DMS53 treated with DMSO at 0.1 percent for 48 hours (cell line): ENCODE data around the gene PRMT9.

ENCODE experiments used
- DNase-seq: peaks from one replicate; lab custom pipeline; 2025; ENCODE audit not compliant: unreplicated experiment; lab: John Stamatoyannopoulos, UW

Gene PRMT9

DNA sequence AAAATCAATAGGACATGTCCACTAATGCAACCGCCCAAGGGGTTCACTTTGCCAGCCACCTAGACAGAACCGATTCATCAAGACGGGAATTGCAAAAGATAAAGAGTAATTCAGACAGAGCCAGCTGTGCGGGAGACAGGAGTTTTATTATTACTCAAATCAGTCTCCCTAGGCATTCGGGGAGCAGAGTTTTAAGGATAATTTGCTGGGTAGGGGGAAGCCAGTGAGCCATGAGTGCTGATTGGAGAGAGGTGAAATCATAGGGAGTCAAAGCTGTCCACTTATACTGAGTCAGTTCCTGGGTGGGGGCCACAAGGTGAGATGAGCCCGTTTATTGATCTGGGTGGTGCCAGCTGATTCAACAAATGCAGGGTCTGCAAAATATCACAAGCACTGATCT is 58.2 kb downstream of the PRMT9 start:
- DNase-seq: no peak

DNA sequence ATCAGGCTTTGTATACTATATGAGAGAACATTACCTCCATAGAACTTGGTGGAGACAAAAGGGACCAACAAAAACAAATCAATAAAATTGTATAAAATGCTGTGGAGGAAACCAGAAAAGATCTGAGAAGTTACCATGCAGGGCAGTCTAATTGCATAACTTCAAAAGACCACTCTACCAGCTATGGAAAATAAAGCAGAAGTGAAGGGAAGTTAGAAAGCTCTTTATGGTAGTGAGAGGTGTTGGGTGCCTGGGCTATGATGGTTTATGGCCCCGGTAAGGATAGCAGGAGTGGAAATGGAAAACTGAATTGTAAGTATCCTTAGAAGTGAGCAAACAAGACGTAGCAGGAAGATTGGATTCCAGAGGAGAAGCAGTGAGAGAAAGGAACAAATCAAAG is 63.6 kb downstream of the PRMT9 start:
- no peak for DNase-seq

DNA sequence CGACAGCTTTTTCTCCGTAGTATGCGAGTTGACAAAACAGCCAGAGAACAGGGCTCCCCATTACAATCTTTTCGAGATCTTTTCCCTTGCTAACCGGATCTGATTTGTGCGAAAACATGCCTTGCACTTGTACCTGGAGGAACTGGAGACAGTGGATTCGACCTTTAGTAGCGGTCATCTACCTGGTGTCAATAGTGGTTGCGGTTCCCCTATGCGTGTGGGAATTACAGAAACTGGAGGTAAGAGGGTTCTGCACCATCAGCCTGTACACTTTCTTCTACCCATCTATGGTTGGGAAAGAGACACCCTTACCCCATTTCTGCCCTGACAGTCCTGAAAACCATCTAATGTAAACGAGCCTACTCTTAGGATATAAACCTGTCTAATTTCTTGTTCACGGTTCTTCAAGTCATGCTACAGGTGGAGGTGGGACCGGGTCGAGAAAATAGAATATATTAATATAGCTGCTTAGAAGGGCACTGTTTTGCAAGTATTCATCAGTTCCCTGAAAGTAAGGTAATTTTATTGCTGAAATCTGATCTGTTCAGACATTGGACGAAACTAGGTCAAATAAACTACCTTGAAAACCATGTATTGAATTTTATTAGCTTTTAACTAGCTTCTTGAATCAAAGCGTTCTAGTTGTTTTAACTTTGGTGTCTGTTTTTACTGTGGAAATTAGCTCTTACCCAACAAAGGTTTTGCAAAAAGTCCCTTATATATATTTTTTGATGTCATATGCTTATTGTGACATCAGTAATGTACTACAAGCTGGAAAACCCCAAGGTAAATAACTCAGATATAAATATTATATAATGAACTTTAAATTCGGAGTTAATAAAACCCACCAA is 65.9 kb downstream of the PRMT9 start:
- DNase-seq: no peak

DNA sequence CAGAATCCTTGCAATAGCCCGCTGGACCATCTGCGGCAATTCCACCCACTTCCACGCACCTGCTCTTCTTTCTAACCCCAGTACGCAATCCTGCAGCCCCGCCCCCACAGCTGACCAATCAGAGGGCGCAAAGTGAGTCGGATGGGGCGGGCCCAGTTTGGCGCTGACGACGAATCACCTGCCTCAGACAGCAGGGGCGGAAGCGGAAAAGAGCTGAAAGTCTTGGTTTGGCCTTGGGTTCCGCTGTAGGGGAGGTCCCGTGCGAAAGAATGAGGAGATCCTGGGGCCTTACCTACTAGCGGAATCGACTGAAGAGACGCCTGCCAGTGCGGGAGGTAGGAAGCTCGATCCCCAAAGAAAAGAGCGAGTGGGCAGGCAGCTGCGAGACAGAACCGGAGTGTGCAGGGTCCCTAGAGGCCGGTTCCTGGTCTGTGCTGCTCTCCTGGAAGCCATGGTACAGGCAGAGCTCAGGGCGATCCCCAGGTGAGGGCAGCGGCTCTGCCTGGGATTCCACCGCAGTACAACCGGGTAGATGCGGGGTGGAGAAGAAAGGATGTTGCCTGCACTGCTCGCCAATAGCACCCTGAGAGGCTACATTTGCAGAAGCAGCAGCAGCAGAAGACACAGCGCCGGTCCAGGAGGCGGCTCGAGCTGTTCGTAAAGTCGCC is 66.7 kb downstream of the PRMT9 start, which contains the start of gene TMEM184C:
Gene TMEM184C, plus strand, starts transcription at position 225 of the 668 bp plus-strand sequence. CDS start 560 bp downstream, outside the sequence.
- peak; percentile 88 for DNase-seq

DNA sequence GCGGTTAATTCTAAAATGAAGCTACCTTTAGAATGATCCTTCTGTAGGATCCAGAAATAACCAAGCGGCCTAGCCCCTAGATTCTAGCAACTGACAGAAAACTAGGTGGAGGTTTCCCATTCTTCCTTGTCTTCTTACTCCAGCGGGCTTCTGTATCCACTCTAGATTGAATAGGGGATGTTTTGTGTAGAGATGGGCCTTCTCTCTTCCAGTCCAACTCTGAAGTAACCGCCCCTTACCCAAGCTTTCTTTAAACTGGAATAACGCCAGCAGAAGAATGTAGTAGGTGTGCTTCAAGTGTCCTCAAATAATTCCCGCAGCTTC is 67.2 kb downstream of the PRMT9 start:
- no peak for DNase-seq

DNA sequence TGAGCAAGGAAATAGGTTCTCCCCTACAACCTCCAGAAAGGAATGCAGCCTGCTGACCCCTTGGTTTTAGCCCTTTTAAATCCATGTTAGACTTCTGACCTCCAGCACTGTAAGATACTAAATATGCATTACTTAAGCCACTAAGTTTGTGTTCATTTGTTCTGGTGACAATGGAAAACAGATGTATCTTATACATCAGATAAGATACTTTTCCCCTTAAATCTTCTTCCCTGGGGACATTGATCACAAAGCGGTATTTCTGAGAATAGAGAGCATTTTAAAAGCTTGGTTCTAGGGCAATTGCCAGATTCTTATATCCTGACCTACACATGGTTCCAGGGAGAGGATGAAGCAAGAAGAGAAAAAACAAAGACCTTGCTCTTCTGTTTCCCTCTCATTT is 73.3 kb downstream of the PRMT9 start:
- no peak for DNase-seq

DNA sequence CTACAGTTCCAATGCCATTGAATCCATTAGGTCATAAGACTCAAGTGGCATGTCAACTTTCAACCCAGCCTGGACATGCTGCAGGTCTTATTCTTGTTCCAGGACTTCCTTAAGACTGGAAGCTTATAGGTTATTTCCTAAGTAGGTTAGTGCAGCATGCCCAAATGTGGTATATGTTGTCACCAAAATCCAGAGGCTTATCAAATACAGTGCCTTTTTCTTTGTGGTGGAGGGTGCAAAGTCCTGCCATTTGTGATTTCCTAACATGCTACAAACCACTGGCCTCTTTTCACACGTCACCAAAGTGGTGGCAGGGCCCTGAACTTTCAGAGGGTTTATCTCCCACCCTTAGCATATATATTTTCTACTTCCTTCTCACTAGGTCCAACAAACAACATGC is 76.5 kb downstream of the PRMT9 start:
- DNase-seq: no peak

DNA sequence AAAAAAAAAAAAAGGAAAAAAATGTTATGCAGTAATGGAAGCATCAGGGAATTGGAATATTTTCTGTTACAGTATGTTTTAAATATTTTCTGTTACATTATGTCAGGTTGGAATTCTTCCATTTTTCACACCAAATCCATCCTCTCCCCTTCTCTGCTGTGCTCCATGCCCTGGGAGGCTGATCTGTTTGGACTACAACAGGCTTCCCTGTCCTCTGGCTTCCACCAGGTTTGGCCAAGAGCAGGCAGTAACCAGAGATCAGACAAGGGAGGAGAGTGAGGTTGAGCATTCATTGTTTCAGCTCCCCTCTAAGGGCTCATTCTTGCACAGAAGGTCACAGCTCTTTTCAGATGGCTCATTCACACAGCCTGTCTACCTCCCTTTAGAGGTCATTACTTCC is 78.5 kb downstream of the PRMT9 start:
- DNase-seq: no peak

DNA sequence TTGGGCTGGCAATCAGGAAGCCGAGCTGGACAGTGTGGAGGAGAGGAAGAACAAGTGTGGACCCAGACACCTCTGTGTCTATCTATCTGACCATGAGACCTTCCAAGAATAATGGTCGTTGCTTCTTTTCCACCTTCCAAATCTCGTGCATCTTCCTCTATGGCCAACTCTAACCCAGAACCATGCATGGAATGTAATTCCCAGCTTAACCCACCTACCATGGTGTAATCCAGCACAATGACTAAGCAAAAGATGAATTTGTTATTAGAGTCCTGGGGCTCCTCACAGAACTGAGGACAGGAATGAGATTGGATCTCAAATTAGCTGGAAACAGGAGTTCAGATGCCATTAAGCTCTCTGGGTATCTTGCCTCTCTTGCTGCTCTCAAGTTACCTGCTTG is 84.2 kb downstream of the PRMT9 start:
- DNase-seq: no peak

DNA sequence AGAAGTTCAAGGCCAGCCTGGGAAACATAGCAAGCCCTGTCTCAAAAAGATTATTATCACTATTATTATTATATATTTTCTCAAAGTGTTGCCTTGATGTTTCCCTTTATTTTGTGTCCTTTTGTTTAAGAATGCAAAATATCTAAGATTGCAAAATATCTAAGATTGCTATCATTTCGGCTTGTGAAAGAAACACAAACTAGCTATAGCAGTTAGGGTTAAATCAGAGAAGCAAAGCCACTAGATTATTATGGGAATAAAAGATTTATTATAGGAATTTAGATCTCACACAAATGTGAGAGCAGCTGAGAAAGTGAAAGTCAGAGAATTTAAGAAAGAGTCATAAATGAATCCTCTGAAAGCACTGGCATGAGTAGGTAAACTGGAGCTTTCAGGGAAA is 84.8 kb downstream of the PRMT9 start:
- no peak for DNase-seq

DNA sequence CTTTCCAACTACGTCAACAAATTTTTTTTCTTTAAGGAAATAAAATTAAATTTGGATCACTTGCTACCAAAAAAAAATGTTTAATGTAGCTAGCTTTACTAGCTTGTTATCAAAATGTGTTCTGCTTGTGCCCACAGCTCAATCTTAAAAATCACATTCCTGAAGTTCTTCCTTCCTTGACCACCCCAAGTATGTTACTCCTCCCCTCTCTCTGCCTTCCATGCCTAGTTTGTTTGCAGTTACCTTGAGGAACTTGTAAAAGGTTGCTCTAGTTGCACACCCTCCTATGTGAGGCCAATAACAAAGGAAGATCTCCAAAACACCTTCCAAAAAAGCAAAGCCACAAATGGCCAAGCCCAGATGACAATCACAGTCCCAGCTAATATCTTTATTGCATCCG is 86.4 kb downstream of the PRMT9 start:
- no peak for DNase-seq

DNA sequence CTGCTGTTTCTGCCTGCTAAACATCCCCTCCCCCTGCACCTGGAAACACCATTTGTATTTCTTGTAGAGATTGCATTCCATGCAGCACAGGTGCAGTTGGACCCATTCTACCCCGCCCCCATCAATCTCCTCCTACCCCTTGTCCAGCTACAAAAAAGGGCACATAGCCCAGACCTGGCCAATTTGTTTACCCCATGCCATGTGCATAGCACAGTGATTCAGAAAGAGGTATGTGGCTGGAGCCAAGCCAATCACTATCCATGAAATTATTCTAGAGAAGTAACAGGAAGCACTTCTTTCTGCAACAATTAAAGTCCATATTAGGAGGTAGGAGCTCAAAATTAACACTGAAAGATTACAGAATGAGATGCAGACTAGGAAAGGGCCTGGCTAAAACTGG is 87.0 kb downstream of the PRMT9 start:
- DNase-seq: peak; percentile 26

DNA sequence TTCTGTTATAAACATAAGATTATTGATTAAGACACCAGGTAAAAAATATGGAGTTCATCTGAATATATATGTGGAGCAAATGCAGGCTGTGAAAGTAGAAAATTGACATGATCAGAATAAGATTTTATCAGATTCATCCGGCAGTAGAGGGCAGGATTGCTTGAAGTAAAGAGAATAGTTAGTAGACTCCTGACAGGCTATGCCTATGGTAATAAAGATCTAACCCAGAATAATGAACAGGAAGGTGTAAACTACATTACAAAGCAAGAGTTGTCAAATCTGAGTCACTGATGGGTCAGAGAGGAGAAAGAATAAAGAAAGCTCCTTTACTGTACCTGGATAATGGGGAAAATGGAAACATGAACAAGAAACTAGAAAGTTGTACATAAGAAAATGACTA is 87.6 kb downstream of the PRMT9 start:
- DNase-seq: no peak

DNA sequence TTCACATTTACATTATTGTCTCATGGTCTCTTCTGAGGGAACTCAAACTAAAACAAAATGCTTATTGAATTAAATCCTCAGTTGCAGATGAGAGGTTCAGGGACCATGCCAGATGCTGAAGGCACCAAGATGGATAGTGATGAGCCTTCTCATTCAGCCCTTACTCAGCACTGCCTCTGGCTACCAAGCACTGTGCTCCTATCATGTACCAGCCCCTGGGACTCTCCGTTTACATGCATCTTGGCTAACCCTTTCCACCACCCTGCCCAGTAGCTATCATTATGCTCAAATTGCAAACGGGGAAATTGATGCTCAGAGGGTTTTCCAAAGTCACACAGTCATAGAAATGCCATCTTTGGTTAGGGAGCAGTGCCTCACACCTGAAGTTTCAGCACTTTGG is 89.4 kb downstream of the PRMT9 start:
- DNase-seq: no peak

DNA sequence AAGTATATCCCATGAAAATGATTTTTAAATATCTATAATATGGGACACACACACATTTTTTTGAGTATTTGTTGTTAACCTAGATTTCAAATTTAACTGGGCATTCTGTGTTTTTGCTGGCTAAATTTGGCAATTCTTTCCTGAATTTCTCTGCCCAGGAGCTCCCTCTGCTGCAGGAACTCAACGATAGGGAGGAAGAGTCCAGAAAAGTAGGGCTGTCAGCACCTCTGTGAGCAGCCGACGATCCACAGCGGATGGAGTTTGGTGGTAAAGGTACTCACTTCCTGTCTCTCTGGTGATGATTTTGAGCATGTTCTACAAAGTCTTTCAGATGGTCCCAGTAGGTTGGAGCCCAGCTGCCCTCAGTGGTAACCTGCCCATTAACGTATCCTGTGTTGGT is 89.9 kb downstream of the PRMT9 start:
- DNase-seq: no peak

DNA sequence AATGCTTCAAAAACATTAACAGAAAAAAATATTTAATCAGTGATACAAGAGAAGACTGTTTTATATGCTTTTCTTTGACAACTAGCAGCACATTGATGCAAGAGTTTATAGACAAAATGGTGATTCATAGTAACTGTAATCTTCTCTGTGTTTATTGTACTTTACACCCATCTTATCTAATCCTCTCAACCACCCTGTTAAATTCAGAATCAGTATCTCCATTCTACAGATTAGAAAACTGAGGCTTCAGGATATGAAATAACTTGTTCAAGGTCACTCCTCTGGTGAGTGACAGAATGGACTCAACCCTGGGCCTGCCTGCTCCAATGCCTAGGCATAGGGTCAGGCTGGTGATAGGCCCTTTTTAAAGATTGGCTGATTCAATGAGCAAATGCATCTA is 92.9 kb downstream of the PRMT9 start:
- DNase-seq: no peak

DNA sequence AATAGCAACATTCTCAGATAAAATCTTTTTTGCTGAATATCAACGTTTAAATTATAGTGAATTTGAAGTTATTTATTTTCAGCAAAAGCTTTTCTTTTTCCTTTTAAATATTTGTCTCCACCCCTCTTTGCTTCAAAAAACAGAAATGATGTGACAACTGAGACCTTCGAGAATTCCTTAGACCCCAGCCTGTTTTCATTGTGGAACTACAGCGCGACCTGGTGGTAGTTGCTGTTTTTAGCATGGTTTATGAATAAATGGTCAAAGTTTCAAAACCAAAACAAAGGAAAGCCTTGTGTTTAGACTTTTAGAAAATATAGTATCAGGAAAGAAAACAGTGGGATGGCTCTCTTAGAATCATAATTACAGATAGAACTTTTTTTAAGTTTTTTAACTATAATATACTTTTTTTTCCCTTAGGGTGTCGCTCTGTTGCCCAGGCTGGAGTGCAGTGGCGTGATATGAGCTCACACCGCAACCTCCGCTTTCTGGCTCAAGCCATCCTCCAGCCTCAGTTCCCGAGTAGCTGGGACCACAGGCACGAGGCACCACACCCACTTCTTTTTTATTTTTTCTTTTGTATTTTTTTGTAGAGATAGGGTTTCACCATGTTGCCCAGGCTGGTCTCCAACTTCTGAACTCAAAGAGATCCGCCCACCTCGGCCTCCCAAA is 93.6 kb downstream of the PRMT9 start:
- peak; percentile 19 for DNase-seq

DNA sequence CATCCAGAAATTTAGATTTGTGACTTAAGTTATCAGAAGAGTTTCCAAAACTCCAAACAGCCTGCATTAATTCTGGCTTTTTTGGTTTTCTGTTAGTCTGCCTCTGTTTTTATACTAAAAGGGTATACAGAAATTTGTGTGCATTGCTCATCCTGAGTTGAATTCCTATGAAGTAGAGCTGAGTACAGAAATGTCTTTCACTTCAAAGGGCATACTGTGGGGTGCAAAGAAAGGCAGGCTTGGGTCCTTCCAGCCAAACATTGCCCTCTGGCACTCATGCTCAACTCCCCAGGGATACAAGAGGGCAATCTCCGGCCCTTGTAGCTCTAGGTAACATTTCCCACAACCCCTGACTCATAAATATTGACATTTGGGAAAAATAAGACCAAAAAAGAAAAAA is 94.4 kb downstream of the PRMT9 start:
- no peak for DNase-seq
